Small intestine (tissue), 7 donors: ENCODE data around the gene MROH9. TPM values are rescaled to one million over a fixed set of nuclear protein-coding genes. Genes with fewer than 3 reads are reported as not detected.
"Not testable (repeated sequence)": the region's sequence is repeated elsewhere in the genome, so short reads cannot be mapped to it uniquely, and the experiment has no call there.

Experiments
- DNase-seq, 2 donors: peaks; one replicate each; pipeline versions ENCODE4 v3.0.0 to v3.0.0-alpha.2; 2013
- FAIRE-seq: peaks from 2 replicates; lab custom pipeline; 2012; peaks lifted over from hg19 to GRCh38; lab: Jason Lieb, UNC
- H3K27ac ChIP-seq, 3 donors: one replicate each; pipeline ENCODE4 v1.5.1; 2013; ENCODE audit warnings: low read length in 2 of 3, mild to moderate bottlenecking in 2 of 3, control low read depth in 1 of 3, inconsistent platforms in 1 of 3, low read depth in 1 of 3, moderate library complexity in 1 of 3
- H3K27me3 ChIP-seq, 3 donors: one replicate each; pipeline ENCODE4 v1.6.1; 2013; ENCODE audit warnings: low read length in 3 of 3, inconsistent platforms in 1 of 3; ENCODE audit not compliant: control insufficient read depth in 3 of 3, insufficient read depth in 3 of 3
- H3K36me3 ChIP-seq, 3 donors: one replicate each; pipeline ENCODE4 v1.6.1; 2013; ENCODE audit warnings: low read length in 3 of 3, inconsistent platforms in 1 of 3, low read depth in 1 of 3, mild to moderate bottlenecking in 1 of 3, moderate library complexity in 1 of 3; ENCODE audit not compliant: control insufficient read depth in 3 of 3, insufficient read depth in 2 of 3
- H3K4me1 ChIP-seq, 3 donors: one replicate each; pipeline ENCODE4 v1.6.1; 2013; ENCODE audit warnings: low read length in 2 of 3, inconsistent platforms in 1 of 3, low read depth in 1 of 3, mild to moderate bottlenecking in 1 of 3, moderate library complexity in 1 of 3; ENCODE audit not compliant: control insufficient read depth in 3 of 3, insufficient read depth in 2 of 3
- H3K4me3 ChIP-seq, 3 donors: one replicate each; pipeline ENCODE4 v1.5.1; 2013; ENCODE audit warnings: low read length in 3 of 3, control low read depth in 1 of 3, inconsistent platforms in 1 of 3, low read depth in 1 of 3, mild to moderate bottlenecking in 1 of 3, moderate library complexity in 1 of 3
- H3K9me3 ChIP-seq, 2 donors: one replicate each; pipeline ENCODE4 v1.6.1; 2013; ENCODE audit warnings: low read depth in 1 of 2, low read length in 1 of 2; ENCODE audit not compliant: control insufficient read depth in 2 of 2, insufficient read depth in 1 of 2
- WGBS, 3 donors: extraction: QIAGEN DNeasy Blood & Tissue Kit; methylation state at CpG; one replicate each; pipeline ENCODE4 v1.1.7; 2013; 5-methylcytosine and 5-hydroxymethylcytosine counted together
- polyA plus RNA-seq, 4 donors: library from polyadenylated mRNA; stranded (reverse) in 3 of 4; unstranded in 1 of 4; fragments of 200-250 nt in 3 of 4; fragments of 120-200 nt in 1 of 4; gene quantifications; one replicate each; pipeline versions ENCODE4 v1.2.1 to v1.2.3, GENCODE V29; 2013
- donor health status: healthy with polysubstance abuse.
- donor health status: control.
- donor health status: control.
- donor health status: Bipolar disorder and iron deficiency.
- donor health status: healthy.

The MROH9 gene
- polyA plus RNA-seq, 4 donors: 0.01 TPM; not detected in 3

DNA sequence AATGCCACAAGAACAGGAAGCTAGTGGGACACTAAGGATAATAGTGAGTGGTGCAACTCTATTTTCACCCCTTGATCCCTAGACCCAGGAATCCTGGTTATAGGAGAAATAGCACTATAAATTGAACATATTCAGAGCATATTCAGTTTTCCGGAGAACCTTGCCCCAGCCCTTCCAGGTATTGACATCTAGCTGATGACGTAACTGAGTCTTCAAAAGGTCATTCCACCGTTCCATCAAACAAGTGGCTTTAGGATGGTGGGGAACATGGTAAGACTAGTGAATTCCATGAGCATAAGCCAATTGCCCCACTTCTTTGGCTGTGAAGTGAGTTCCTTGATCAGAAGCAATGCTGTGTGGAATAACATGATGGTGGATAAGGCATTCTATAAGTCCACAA is 2.9 kb downstream of the MROH9 start:
- H3K4me1 ChIP-seq: no peaks in the 10 kb centered on the region
- H3K9me3 ChIP-seq: peaks cover 0 to 3% of the 10 kb centered on the region in 2 donors
- H3K27ac ChIP-seq: no peak overlapping the region
- DNase-seq: no peak
- no peaks in the 10 kb centered on the region for H3K36me3 ChIP-seq
- H3K4me3 ChIP-seq: no peak overlapping the region
- FAIRE-seq: no peak
- no peaks in the 10 kb centered on the region for H3K27me3 ChIP-seq
- 88 to 96% (median 95%) methylated on average over 3 of the region's 3 CpGs for WGBS, 3 donors

DNA sequence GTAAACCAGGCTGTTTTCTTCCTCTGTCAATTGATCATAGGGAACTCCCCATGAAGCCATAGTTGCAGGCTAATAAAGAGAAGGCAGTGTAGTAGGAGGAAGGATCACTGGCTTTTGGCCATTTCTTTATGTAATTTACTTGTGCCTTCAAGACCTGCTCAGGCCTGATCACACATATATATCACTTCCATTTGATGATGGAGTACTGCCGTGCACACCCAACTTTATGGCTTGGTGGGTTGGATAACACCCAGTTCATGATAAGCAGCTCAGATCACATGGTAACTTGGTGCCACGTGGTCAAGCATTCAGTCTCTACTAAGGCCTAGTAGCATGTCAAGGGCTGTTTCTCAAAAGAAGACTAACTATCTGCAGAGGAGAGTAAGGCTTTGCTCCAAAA is 4.1 kb downstream of the MROH9 start:
- peak; percentile 1 to 10 for DNase-seq
- H3K4me1 ChIP-seq: no peaks in the 10 kb centered on the region
- 13 to 56% (median 45%) methylated on average over 2 of the region's 2 CpGs for WGBS, 3 donors
- peaks cover 0 to 3% of the 10 kb centered on the region in 2 donors for H3K9me3 ChIP-seq
- no peak for FAIRE-seq
- no peaks in the 10 kb centered on the region for H3K27me3 ChIP-seq
- no peak overlapping the region for H3K4me3 ChIP-seq
- H3K36me3 ChIP-seq: no peaks in the 10 kb centered on the region
- H3K27ac ChIP-seq: no peak overlapping the region

- 93 to 96% (median 95%) methylated on average over 1 of the region's 1 CpG for WGBS, 3 donors
- not testable (repeated sequence) for FAIRE-seq, H3K4me3 ChIP-seq, H3K27me3 ChIP-seq, DNase-seq, H3K36me3 ChIP-seq, H3K4me1 ChIP-seq, H3K9me3 ChIP-seq, H3K27ac ChIP-seq
Observed at GRCh38 chr1:170951744-170952143, 16.4 kb downstream of the MROH9 start.

DNA sequence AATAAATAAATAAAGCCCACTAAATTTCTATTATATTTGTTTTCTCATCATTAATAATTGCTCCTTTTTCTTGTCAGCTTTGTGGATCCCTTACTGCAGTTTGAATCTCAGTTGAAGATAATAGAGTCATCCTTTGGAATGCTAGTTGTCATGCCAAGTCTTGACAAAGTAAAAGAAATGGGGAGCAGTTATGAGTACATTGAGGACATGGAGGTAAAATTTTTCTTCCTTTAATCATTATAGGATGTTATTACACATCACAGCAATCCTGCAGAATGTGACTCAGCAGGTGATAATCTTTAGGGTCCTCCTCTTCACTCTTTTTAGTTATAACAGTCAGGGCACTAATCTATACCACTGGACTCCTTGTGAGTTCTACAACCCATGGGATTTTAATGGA is 24.1 kb downstream of the MROH9 start:
- no peak for FAIRE-seq
- Histone ChIP-seq H3K9me3 (no peaks in the 10 kb centered on the region), H3K27me3 (no peaks in the 10 kb centered on the region), H3K27ac (no peak overlapping the region), H3K36me3 (no peaks in the 10 kb centered on the region), H3K4me1 (no peaks in the 10 kb centered on the region), H3K4me3 (no peak overlapping the region)
- DNase-seq: no peak

DNA sequence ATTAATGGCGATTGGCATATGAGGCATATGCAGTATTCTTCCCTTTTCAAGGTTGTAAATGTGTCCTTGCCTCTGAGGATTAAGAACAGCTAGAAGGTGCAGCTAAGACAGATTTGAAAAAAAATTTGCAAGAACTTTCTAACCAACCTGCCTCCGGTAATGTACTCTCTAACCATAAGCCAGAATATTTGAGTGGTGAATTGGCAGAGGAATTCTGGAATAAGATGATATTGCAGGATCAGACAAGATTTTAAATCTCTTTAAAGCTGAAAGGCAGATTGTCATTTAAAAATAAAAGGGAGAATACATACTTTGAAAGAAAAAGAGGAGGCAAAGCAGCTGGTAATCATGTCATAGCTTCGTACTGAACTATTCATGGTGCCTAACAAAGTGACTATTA is 29.2 kb downstream of the MROH9 start:
- no peaks in the 10 kb centered on the region for H3K9me3 ChIP-seq
- 83 to 87% (median 83%) methylated on average over 3 of the region's 3 CpGs for WGBS, 3 donors
- no peak for DNase-seq
- H3K4me1 ChIP-seq: no peaks in the 10 kb centered on the region
- FAIRE-seq: no peak
- H3K27me3 ChIP-seq: no peaks in the 10 kb centered on the region
- H3K36me3 ChIP-seq: no peaks in the 10 kb centered on the region
- no peak overlapping the region for H3K27ac ChIP-seq
- H3K4me3 ChIP-seq: no peak overlapping the region

DNA sequence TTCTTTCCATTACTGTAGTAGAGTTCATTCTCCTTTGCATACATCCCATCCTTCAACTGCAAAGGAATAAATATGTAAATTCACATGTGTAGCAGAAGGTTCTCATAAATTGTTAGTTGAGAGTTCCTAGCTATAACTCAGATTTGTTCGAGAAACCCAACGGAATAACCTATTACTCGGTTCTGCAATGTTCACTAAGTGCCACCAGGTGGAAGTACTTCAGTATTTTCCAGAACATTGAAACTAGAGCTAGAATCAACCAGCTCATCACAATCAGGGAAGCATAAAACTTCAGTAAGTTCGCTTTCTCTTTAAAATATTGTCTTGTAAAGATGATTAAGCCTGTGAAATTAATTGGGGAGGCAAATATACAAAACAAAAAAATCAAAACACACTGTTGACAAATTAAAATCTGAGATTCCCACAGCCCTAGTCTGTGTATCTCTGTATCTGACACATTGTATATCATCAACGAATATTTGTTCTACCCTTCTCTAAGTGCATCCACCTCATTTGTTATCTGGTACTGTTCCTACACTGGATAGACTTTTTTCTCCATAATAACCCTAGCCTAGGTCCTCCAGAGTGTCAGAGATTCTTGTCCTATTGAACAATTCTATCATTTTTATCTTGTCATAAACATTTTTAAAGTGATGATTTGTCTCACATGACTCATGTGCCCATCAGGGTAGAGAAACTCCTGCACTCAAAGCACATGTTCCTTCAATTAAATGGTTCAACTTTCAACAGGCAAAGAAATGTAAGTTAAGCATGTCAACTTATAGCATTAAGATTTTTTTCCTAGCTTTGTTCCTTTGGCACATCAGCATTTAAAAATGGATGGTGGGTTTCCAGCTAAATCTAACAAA is 31.9 kb downstream of the MROH9 start:
- 16 to 23% (median 21%) methylated on average over 5 of the region's 5 CpGs for WGBS, 3 donors
- DNase-seq (peak; percentile 42 to 51), FAIRE-seq (peak; percentile 5)
- no peaks in the 10 kb centered on the region for H3K4me1 ChIP-seq
- H3K9me3 ChIP-seq: no peaks in the 10 kb centered on the region
- no peaks in the 10 kb centered on the region for H3K27me3 ChIP-seq
- no peak overlapping the region for H3K27ac ChIP-seq
- no peaks in the 10 kb centered on the region for H3K36me3 ChIP-seq
- no peak overlapping the region for H3K4me3 ChIP-seq

DNA sequence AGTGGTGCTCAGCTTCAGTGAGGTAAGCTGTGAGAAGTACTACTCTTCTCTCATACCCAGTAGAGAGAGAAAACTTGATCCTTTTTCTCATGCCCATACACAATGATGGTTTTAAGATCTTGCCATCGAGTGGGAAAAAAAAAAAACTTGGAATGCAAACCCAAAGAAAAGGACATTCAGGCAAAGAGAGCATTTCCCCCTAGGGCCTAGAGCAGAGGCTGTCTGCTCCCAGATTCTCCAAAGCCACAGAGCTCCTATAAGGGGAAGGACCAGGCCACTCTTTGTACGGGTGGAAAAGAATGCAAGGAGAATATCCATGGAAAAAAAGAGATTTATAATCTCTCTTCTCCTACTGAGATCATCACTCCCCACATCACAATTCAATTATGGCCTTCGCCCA is 34.9 kb downstream of the MROH9 start:
- Histone ChIP-seq H3K27ac (no peak overlapping the region), H3K36me3 (no peaks in the 10 kb centered on the region), H3K4me1 (no peaks in the 10 kb centered on the region), H3K4me3 (no peak overlapping the region), H3K27me3 (no peaks in the 10 kb centered on the region), H3K9me3 (no peaks in the 10 kb centered on the region)
- DNase-seq: no peak
- no peak for FAIRE-seq
- WGBS, 3 donors: 67 to 80% (median 75%) methylated on average over 3 of the region's 3 CpGs

DNA sequence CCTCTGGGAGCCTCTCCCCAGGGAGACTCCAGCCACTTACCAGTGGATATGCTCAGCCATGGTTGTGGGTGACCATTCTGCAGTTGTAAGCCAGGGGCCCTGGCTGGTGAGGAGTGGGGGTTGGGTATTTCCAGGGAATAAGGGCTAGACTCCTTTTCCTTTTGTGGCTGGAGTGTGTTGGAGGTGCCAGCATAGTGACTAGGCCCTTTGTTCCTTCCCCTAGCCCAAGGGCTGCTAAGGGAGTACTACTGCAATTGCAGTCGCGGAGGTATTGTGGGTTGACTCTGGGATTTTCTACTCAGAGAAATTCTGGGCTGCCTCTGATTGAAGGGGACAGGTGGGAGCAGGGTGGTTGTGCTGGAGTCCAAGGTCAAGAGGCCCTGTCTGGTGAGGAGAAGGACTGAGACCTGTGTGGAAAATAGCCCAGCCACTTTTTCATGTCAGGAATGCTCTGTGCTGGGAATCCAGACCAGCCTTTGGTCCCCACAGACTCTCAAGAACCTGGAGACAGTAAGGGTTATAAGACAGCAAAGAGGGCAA is 43.1 kb downstream of the MROH9 start:
- H3K36me3 ChIP-seq: no peaks in the 10 kb centered on the region
- H3K4me1 ChIP-seq: no peaks in the 10 kb centered on the region
- no peak overlapping the region for H3K4me3 ChIP-seq
- H3K9me3 ChIP-seq: peaks cover 0 to 5% of the 10 kb centered on the region in 2 donors
- no peaks in the 10 kb centered on the region for H3K27me3 ChIP-seq
- no peak overlapping the region for H3K27ac ChIP-seq
- DNase-seq: no peak
- no peak for FAIRE-seq
- 89 to 100% (median 94%) methylated on average over 2 of the region's 2 CpGs for WGBS, 3 donors
